Ovary (tissue), 1 donor: ENCODE data around the gene CIDEA.

ENCODE experiments used
- EP300 ChIP-seq: sonication (generic); formaldehyde crosslinking; IDR thresholded peaks from one replicate; pipeline ENCODE4 v1.6.1; 2017; ENCODE audit warnings: antibody characterized with exemption
- POLR2A ChIP-seq: fragments of 450-650 bp; IDR thresholded peaks from one replicate; pipeline ENCODE4 v1.6.1; 2017; ENCODE audit warnings: antibody characterized with exemption, mild to moderate bottlenecking, moderate library complexity

DNA sequence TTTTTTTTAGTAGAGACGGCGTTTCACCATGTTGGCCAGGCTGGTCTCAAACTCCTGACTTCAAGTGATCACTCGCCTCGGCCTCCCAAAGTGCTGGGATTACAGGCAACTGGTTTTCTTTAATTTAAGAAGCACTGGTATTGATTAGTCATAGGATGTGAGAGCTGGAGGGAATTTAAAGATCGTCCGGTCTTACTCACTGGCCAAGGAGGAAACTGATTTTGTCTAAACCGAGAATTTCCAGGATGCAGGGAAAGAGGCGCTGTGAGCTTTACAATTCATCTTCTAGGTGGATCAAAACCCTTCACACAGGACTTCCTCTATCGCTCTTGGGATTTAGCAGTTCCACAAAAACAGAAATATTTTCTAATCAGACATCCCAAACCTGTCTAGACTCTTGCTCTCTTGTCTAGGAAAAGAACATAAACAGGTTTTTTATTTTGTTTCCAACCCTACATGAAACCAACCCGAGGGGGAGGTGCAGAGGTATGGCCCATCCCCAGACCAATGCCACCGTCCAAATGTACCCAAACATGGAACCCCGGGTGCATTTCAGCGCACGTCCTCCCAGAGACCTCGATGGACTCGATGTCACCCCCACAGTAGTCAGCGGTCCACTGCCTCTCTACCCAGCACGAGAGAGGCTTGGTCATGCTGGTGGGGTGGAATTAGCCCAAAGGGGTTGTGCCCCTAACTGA is 41.4 kb downstream of the CIDEA start:
- TF ChIP-seq POLR2A = no peak
- no peak for TF ChIP-seq EP300
